ENCODE measurements around the gene NTN3.

The NTN3 gene

DNA sequence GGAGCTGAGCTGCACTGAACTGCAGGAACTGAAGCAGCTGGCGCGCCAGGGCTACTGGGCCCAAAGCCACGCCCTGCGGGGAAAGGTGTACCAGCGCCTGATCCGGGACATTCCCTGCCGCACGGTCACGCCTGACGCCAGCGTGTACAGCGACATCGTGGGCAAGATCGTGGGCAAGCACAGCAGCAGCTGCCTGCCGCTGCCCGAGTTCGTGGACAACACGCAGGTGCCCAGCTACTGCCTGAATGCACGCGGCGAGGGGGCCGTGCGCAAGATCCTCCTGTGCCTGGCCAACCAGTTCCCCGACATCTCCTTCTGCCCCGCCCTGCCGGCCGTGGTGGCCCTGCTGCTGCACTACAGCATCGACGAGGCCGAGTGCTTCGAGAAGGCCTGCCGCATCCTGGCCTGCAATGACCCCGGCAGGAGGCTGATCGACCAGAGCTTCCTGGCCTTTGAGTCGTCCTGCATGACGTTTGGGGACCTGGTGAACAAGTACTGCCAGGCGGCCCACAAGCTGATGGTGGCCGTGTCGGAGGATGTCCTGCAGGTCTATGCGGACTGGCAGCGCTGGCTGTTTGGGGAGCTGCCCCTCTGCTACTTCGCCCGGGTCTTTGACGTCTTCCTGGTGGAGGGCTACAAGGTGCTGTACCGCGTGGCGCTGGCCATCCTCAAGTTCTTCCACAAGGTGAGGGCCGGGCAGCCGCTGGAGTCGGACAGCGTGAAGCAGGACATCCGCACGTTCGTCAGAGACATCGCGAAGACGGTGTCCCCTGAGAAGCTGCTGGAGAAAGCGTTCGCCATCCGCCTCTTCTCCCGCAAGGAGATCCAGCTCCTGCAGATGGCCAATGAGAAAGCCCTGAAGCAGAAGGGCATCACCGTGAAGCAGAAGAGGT, 25.4 kb downstream of the NTN3 start:
- DNase-seq (ENCODE audit: low spot score) = no peak
- no peak for FAIRE-seq

DNA sequence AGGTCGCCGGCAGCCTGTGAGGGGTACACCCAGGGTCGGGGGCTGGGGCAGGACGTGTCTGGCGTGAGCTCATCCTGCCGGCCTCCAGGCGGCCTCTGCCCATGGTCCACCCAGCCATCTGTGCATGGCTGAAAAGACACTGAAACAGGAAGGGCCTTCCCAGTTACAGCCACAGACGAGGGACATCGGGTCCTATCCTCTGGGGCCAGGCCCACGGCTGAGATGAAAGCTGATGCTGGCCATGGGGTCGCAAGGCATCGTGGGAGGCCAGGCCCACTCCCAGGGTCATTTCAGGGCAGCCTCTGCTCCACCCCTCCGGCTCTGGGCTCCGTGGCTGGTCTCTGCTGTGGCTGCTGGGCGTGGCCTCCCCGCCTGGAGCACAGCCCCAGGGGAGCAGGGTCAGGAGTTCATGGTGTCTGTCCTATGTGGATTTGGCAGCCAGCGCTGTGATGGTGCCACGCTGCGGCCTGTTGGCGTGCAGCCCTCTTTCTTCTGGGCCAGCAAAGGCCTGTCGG, 26.1 kb downstream of the NTN3 start:
- DNase-seq (ENCODE audit: low spot score) (no peak), FAIRE-seq (no peak)

DNA sequence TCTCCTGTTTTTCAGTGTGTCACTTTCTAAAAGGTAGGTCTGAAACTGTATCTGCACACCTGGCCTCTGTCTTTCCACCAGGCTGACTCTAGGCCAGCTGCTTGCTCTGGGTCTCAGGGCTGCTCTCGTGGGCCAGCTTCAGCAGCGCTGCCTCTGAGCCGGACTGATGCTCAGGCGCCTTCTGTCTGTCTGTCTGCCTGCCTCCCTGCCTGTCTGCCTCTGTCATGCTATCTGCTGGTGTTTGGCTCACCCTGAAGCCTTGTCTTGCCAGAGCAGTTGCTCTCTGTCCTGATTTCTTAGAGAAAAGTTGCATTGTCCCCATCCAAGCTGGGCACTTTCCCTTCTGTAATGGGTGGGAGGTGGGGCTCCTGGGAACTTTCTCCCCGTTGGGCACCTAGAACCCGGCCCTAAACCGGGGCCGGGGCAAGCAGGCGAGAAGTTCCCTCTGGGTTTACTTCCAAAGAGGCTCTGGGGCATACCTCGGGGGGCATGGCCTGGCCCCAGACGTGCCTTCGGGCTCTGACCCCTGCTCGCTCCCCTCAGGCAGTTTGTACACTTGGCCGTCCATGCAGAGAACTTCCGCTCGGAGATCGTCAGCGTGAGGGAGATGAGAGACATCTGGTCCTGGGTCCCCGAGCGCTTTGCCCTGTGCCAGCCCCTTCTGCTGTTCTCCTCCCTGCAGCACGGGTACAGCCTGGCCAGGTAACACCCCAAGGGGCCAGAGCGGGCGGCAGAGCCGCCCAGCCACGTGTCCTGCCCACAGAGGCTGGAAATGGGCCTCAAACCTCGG, 26.8 kb downstream of the NTN3 start:
- FAIRE-seq (no peak), DNase-seq (ENCODE audit: low spot score) (no peak)

DNA sequence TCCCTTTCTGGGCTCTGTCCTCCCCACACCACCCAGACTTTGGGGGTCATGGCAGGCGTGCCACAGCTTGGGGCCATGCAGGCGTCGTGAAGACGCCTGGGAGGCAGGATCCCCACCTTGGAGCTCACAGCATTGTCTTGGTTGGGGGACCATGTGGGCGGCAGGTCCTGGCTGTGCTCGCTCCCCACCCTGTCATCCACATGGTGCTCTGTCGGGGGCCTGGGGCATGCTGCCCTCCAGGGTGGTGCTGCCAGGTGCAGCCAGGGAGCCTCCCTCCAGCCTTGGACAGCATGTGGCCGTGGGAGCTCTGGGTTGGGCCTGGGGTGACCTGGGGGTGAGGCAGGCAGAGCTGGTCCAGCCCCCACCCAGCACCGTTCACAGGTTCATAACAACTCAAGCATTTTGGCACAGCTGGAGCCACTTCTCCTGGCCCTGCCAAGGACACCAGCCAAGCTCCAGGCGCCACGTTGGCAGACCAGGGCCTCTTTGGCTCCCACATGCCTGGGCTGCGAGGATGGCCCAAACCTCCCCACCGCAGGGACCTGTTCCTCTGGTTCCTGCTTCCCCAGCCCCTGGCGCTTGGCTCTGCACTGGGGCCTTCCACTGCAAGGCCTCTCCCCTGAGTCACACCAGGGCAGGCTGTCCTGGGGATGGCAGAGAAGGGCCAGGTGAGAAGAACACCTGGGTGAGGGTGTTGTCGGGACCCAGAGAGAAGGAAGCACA, 27.6 kb downstream of the NTN3 start:
- FAIRE-seq (no peak), DNase-seq (ENCODE audit: low spot score) (no peak)

DNA sequence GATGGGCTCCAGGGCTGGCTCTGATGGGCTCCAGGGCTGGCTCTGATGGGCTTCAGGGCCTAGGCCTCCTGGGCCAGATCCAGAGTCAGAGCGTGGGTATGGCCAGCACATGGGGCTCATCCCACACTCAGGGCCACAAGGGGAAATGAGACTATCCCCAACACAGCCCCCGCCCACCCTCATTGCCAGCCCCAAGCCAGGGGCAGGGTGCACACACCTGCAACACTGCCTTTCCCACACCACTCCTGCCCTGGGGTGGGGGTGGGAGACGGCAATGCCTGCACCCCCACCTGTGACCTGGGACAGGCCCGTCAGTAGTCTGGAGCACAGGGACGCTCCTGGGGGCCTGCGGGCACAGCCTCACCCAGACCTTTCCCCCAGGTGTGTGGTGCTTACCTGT, 28.4 kb downstream of the NTN3 start:
- DNase-seq (ENCODE audit: low spot score) (no peak), FAIRE-seq (no peak)

DNA sequence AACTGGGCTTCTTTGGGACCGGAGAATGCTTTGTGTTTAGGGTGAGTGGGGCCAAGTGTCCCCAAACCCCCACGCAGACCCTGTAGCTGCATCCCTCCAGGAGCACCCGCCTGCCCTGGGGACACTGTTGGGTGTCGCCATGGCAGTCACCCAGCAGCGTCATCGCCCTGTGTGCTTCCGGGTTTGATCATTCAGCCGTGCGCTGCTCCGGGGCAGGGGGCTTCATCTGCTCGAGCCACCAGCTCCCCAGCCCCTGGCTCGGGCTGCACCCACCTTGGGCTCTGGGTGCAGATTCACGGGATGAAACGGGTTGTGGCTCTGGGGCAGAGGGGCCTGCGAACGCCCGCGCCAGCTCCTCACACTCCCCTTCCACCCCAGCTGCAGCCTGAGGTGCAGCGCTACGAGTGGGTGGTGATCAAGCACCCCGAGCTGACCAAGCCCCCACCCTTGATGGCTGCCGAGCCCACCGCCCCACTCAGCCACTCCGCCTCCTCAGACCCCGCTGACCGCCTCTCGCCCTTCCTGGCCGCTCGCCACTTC, 28.9 kb downstream of the NTN3 start:
- no peak for FAIRE-seq

DNA sequence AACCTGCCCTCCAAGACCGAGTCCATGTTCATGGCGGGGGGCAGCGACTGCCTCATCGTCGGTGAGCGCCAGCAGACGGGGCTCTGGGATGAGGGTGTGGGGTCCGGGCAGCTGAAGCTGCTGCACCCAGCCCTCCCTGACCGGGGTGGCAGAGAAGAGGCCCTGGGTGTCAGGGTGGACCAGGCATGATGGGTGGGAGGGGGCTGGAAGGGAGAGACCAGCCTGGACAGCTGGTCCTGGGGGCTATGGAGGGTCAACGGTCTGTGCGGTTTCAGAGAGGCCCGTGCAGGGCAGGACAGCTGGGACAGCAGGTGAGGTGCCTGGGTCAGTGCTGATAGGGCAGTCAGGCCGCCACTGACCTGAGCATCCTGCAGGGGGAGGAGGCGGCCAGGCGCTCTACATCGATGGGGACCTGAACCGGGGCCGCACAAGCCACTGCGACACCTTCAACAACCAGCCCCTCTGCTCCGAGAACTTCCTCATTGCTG, 29.4 kb downstream of the NTN3 start:
- DNase-seq (ENCODE audit: low spot score) (no peak), FAIRE-seq (no peak)

More for the DNA sequence above, 28.9 kb downstream of the NTN3 start:
- DNase-seq (ENCODE audit: low spot score) = no peak

DNA sequence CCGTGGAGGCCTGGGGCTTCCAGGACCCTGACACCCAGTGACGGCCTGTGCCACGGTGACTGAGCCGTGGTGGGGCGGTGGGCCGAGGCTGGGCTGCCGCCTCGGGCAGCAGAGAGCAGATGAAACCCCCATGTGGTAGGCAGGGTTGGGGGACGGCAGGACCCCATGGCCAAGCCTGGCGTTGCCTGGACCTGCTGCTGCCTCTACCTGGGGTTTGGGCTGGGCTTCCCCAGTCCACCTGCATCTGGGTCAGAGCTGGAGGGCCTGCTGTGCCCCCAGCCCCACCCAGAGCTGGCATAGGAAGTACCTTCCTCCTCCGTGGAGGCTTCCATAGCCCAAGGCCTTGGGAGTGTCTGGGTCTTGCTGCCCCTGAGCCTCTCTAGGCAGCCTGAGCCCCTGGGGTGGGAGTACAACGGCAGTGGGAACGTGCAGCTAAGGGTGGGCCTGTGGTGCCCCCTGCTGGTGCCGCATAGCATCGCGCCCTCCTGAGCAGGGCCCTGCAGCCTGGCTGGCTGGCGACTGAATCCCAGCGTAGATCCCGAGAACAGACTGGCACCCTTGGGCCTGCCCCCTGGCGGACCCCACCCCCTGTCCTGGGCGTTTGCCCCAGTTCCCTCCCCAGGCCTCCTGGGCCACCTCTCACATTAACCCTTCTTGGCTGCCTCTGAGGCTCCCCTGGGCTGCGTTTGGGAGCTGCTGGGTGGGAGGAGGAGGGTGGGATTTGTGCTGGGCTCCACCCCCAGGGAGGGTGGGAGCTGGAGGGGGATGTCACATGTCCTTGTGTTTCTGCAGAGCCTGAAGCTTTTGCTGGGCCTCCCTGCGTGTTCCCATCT, 30.0 kb downstream of the NTN3 start:
- DNase-seq (ENCODE audit: low spot score) (peak; percentile 82), FAIRE-seq (peak; percentile 91)

DNA sequence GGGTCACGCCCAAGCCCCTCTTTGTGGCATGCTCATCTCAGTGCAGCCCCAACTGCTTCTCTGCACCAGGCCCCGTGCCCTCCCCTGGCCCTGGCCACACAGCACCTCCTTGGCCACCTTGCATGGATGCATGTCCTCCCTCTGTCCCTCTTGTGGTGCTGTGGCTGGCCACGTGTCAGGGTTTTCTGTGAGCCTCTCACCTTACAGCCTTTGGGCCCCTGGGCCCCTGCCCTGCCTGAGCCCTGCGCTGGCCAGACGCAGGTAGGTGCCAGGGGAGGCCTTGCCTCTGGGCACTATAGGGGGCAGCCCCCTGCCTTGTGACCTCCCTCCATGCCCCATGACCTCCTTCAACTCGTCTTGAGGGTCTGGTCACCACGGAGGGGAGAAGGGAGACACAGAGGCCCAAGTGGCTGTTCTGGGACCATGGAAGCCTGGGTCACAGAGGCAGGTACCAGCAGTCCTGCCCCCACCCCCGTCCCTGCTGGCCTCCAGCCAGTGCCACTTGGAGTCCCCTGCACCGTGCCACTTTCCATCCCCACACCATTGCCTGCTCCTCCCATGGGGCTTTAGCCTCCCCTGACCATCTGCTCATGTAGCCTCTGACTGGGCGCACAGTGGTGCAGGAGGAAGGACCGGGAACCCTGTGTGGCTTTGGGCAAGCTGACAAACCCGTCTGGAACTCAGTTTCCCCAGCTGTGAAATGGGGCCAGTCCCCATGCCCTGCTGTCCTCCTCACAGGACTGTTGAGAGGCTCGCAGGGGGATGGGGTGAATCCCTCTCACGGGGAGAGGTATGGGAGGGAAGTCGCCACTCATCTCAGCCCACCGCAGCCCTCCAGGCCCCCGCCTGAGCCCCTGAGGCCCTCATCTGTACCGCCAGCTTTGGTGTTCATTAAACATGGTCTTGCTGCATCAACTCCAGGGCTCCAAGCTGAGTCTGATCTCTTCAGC, 31.1 kb downstream of the NTN3 start:
- no peak for DNase-seq (ENCODE audit: low spot score)
- no peak for FAIRE-seq

DNA sequence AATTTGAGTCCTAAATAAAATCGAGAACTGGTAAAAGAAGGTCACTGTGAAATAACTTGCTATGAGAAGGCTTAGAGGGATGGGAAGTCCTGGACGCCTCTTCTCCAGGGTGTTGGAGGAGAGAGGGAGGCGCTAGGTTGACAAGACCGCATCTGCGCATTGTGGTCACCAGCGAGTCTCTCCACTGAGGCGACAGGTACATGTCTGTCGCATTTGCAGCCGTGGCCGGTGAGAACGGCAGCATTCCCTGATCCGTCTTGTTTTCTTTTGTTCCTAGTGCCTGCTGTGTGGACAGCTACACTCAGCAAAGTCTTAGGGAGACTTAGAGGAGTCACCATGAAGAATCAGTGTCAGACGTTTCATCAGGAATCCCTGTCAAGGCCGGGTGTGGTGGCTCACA, 34.6 kb downstream of the NTN3 start:
- FAIRE-seq (no peak), DNase-seq (ENCODE audit: low spot score) (no peak)

DNA sequence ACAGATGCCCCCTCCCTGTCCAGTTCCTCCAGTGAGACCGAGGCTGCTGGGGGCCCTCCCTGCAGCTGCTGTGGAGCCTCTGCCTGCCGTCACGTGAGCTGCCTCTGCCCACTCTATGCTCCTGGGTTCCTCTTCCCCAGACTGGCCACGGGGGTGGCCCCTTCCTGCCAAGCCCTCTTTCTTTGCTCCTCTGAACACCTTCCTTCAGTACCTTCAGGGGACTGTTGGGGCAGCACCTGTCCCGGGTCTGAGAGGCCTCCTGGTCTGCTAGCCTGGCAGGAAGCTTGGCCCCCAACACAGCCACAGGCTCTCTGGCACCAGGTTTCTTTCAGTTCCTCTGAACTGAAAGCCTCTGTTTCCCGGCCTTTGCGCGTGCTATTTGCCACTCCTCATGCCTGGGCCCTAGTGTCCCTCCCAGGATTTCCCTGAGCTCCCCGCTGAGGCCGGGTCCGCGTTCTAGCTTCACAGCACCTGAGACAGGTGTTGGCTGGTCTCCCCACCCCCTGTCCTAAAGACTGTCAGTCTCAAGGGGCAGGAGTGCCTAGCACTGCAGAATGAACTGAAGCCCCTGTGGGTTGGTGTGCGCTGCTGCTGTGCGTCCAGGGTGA, 36.1 kb downstream of the NTN3 start:
- FAIRE-seq (no peak), DNase-seq (ENCODE audit: low spot score) (no peak)

DNA sequence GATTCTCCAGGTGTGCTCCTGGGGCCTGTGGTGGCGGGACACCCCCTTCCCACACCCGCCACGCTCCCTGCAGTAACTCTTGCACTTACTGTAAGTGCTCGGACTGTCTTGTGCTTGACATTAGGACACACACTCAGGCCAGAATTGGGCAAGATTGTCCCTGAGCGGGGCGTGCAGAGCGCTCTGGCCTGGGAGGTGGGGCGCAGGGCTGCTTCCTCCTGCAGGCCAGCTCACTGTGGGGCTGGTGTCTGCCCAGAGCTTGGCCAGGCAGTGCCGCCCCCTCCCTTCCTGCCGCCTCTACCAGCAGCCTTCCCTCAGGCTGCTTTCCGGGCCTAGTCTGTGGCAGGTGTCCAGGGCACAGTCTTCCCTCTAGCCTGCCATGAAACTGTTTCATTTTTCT, 36.6 kb downstream of the NTN3 start:
- no peak for DNase-seq (ENCODE audit: low spot score)
- no peak for FAIRE-seq

DNA sequence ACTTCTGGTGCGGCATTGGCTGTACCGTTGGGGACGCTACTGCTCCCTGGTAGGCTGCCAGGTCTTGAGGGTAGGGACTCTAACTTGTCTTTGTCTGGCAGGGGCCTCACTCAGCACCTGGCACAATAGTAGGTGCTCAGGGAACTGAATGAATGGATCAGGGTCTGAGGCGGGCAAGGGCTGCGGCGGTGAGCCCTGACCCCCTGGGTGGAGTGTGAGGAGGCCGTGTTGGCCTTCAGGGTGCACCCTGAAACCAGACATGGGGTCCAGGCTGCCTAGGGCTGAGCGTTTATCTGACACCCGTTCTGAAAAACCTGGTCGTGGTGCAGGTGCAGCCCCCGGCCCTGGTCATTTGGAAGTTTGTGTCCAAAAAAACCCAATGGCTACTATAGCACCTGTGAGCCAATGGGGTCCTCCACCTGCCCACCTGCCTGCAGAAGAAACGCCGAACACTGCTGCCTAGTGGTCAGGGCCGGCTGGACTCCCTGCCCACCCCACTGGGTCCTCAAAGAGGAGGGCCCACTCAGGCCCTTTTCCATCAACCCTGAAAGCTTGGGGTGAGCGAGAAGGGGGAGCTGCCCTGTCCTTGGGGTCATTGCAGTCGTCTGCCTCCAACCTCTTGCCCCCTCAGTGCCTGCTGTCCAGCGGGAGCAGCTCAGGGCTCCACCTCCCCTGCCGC, 37.8 kb downstream of the NTN3 start:
- FAIRE-seq (no peak), DNase-seq (ENCODE audit: low spot score) (no peak)

DNA sequence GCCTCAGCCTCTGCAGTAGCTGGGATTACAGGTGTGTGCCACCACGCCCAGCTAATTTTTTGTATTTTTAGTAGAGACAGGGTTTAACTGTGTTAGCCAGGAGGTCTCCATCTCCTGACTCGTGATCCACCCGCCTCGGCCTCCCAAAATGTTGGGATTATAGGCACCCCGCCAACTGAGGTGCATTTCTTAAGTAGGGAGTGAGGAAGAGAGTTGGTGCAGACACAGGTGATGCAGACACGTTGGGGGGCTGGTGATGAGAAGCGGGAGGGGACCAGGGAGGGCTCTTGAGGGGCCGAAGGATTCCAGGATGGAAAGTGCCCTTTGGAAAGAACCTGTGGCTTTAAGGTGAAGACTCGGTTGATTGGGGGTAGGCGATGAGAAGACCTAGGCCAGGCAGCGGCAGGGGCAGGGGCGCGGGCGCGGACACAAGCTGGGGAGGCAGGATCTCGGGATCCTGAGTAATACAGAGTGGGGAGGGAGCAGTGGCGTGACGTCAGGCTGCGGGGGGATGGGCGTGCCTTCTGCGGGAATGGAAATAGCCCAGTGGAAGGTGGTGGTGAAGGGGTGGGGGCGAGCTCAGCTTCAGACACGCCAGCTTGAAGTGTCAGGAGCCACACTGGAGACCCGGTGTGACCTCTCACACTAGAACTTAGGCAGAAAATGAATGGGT, 40.2 kb downstream of the NTN3 start:
- no peak for FAIRE-seq
- no peak for DNase-seq (ENCODE audit: low spot score)

DNA sequence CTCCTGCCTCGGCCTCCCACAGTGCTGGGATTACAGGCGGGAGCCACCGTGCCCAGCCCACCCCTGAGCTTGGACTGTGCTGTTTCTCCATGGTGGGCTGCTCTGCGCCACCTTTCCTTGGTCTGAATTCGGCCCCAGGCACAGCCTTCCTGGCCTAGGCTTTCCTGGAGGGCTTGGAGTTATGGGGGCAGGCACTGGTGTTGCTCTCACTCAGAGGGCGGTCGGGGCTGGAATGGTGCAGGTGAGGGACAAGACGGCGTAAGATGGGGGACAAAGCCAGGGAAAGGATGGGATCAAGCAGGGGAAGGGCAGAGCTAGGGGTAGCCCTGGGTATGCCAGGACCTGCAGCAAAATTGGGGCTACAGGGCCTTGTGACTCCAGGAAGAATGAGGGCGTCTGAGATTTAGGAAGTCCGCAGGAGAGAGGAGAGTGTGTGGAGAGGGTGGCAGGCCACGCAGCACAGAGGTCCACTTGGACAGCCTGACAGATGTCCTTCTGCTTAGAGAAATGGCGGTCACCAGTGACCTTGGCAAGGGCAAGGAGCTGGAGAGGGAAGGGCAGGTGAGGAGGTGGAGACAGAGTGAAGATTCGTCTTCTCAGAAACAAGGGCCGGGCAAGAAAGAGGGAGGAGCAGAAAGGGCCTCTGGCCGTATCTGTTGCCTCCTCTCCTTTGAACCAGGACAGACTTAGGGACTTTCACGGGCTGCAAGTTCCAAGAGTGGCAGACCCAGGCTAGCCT, 41.1 kb downstream of the NTN3 start:
- FAIRE-seq = no peak

DNA sequence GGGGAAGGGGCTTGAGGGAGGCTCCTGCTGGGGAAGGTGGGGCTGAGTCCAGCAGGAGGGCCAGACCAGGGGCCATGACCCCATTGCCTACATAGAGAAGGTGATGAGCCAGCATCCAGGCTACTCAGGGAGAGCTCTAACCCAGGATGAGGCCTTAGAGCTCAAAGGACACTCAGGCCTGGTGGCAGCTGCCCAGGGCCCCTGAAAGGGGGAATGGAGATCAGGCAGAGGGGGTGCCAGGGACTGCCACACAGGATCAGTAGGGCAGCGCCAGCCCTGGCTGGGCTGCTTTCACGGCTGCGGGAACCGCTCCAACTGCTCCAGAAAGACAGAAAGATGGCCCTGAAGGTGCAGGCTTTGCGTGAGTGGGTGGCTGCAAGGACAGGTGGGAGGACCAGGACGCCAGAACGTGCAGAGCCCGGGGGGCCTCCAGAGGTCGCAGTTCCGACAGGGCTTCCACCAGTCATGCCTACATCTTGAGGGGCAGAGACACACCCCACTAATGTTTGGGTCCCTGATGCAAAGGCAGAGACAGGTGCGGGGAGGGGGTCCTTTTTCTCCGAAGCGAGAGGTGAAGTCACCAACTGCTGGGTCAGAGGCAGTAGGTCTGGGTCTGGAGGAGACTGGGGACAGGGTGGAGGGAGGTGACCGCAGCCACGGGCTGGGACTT, 41.8 kb downstream of the NTN3 start:
- no peak for FAIRE-seq
- no peak for DNase-seq (ENCODE audit: low spot score)

More for the DNA sequence above, 41.1 kb downstream of the NTN3 start:
- no peak for DNase-seq (ENCODE audit: low spot score)

Measured in urothelium cell line (cell line).